IMR-90 (cell line): ENCODE measurements around the gene SLC25A31. TPM values are rescaled to one million over a fixed set of nuclear protein-coding genes. Genes with fewer than 3 reads are reported as not detected.

Experiments
- ATAC-seq: fragments of 200-7000 bp; cut with Tn5 transposase; 2 replicates; pipeline ENCODE4 v1.9.1; 2020; ENCODE audit warnings: low read depth, mild to moderate bottlenecking, moderate library complexity
- BruUV-seq: library from RNA; stranded (reverse); fragments of 400-500 nt; replicated peaks from 2 replicates; lab custom pipeline; 2021; lab: Mats Ljungman, UMichigan
- CTCF ChIA-PET: fragments of 300-600 bp; formaldehyde crosslinking; extraction: SDS; loops from one replicate; lab custom pipeline; 2021; ENCODE audit warnings: antibody characterized with exemption; lab: Yijun Ruan, JAX
- POLR2A ChIA-PET: fragments of 300-600 bp; sonication (Branson Sonifier 250); formaldehyde crosslinking; loops from one replicate; lab custom pipeline; 2022; ENCODE audit warnings: antibody characterized with exemption; ENCODE audit not compliant: unreplicated experiment; lab: Charles Lee
- DNase-seq: peaks from one replicate; pipeline ENCODE4 v3.0.0; 2013
- H2AFZ ChIP-seq: replicated peaks from 2 replicates; pipeline ENCODE3; 2013; ENCODE audit warnings: low read length, mild to moderate bottlenecking; ENCODE audit not compliant: poor library complexity
- H2AK5ac ChIP-seq: 2 replicates; pipeline ENCODE4 v1.6.1; 2013; ENCODE audit warnings: low read depth, low read length, inconsistent platforms
- H2AK9ac ChIP-seq: replicated peaks from 2 replicates; pipeline ENCODE3; 2013; ENCODE audit warnings: mild to moderate bottlenecking, low read depth, low read length, moderate library complexity; ENCODE audit not compliant: poor library complexity
- H2BK120ac ChIP-seq: 2 replicates; pipeline ENCODE4 v1.6.1; 2013; ENCODE audit warnings: low read depth, low read length, inconsistent platforms
- H2BK15ac ChIP-seq: 3 replicates; pipeline ENCODE4 v1.6.1; 2013; ENCODE audit warnings: low read depth, low read length, inconsistent platforms
- H2BK20ac ChIP-seq: 2 replicates; pipeline ENCODE4 v1.6.1; 2013; ENCODE audit warnings: low read depth, mild to moderate bottlenecking, inconsistent platforms, low read length, moderate library complexity
- H2BK5ac ChIP-seq: 2 replicates; pipeline ENCODE4 v1.6.1; 2013; ENCODE audit warnings: mild to moderate bottlenecking, low read depth, low read length, inconsistent platforms; ENCODE audit not compliant: poor library complexity, severe bottlenecking
- H3K14ac ChIP-seq: replicated peaks from 2 replicates; pipeline ENCODE4 v1.6.1; 2013; ENCODE audit warnings: low read depth, low read length, inconsistent platforms
- H3K18ac ChIP-seq: 2 replicates; pipeline ENCODE4 v1.6.1; 2013; ENCODE audit warnings: low read depth, low read length, control low read depth
- H3K23ac ChIP-seq: 2 replicates; pipeline ENCODE4 v1.6.1; 2013; ENCODE audit warnings: low read depth, low read length, inconsistent platforms
- H3K27ac ChIP-seq: 2 replicates; pipeline ENCODE4 v1.5.1; 2013; ENCODE audit warnings: mild to moderate bottlenecking, control low read depth, low read length; ENCODE audit not compliant: insufficient read depth
- H3K27me3 ChIP-seq: 2 replicates; pipeline ENCODE4 v1.6.1; 2013; ENCODE audit warnings: low read length; ENCODE audit not compliant: control insufficient read depth, insufficient read depth
- H3K36me3 ChIP-seq: 2 replicates; pipeline ENCODE4 v1.6.1; 2013; ENCODE audit warnings: low read length, mixed read lengths; ENCODE audit not compliant: control insufficient read depth, insufficient read depth
- H3K4ac ChIP-seq: 2 replicates; pipeline ENCODE4 v1.6.1; 2013; ENCODE audit warnings: low read depth, low read length, inconsistent platforms
- H3K4me1 ChIP-seq: 2 replicates; pipeline ENCODE4 v1.6.1; 2013; ENCODE audit warnings: low read length, mixed read lengths; ENCODE audit not compliant: control insufficient read depth, insufficient read depth
- H3K4me2 ChIP-seq: 2 replicates; pipeline ENCODE4 v1.6.1; 2013; ENCODE audit warnings: low read depth, mild to moderate bottlenecking, control low read depth, low read length, moderate library complexity
- H3K4me3 ChIP-seq: 2 replicates; pipeline ENCODE4 v1.5.1; 2013; ENCODE audit warnings: low read depth, mild to moderate bottlenecking, control low read depth, low read length, moderate library complexity; ENCODE audit not compliant: insufficient read depth
- H3K56ac ChIP-seq: 2 replicates; pipeline ENCODE4 v1.6.1; 2013; ENCODE audit warnings: low read length, inconsistent platforms; ENCODE audit not compliant: insufficient read depth; ENCODE audit errors: extremely low read depth
- H3K79me1 ChIP-seq, 2 experiments: 2 replicates each; pipeline ENCODE4 v1.6.1; 2013; ENCODE audit warnings: low read length in 2 of 2, inconsistent platforms in 1 of 2, low read depth in 1 of 2
- H3K9ac ChIP-seq: 2 replicates; pipeline ENCODE4 v1.6.1; 2013; ENCODE audit warnings: low read depth, low read length, control low read depth
- H3K9me1 ChIP-seq: 2 replicates; pipeline ENCODE4 v1.6.1; 2013; ENCODE audit warnings: low read length, inconsistent platforms; ENCODE audit not compliant: insufficient read depth
- H3K9me3 ChIP-seq: 2 replicates; pipeline ENCODE4 v1.6.1; 2013; ENCODE audit warnings: low read length; ENCODE audit not compliant: control insufficient read depth, insufficient read depth
- H4K20me1 ChIP-seq: 2 replicates; pipeline ENCODE4 v1.6.1; 2013; ENCODE audit warnings: low read length, inconsistent platforms; ENCODE audit not compliant: insufficient read depth
- H4K5ac ChIP-seq: 2 replicates; pipeline ENCODE4 v1.6.1; 2013; ENCODE audit warnings: mild to moderate bottlenecking, low read depth, low read length, control low read depth
- H4K8ac ChIP-seq, 2 experiments: 2 replicates each; pipeline ENCODE4 v1.6.1; 2013; ENCODE audit warnings: low read depth in 2 of 2, low read length in 2 of 2, control low read depth in 1 of 2, inconsistent platforms in 1 of 2
- H4K91ac ChIP-seq: 2 replicates; pipeline ENCODE4 v1.6.1; 2013; ENCODE audit warnings: low read depth, low read length, inconsistent platforms; ENCODE audit not compliant: insufficient read depth
- BHLHE40 ChIP-seq: fragments of 150-350 bp; IDR thresholded peaks from 2 replicates; pipeline ENCODE4 v1.6.1; 2016; ENCODE audit warnings: mild to moderate bottlenecking, low read depth, low read length
- CHD1 ChIP-seq: IDR thresholded peaks from 2 replicates; pipeline ENCODE4 v1.6.1; 2012; ENCODE audit warnings: low read depth, low read length, improper control_type of control experiment
- MXI1 ChIP-seq: IDR thresholded peaks from 2 replicates; pipeline ENCODE4 v1.6.1; 2012; ENCODE audit warnings: low read depth, mild to moderate bottlenecking, low read length, moderate library complexity, borderline replicate concordance
- NFE2L2 ChIP-seq: fragments of 150-350 bp; IDR thresholded peaks from 2 replicates; pipeline ENCODE4 v1.6.1; 2016; ENCODE audit warnings: low read depth, mild to moderate bottlenecking, low read length
- POLR2A ChIP-seq: IDR thresholded peaks from 2 replicates; pipeline ENCODE4 v1.6.1; 2012; ENCODE audit warnings: mild to moderate bottlenecking, low read depth, low read length
- RAD21 ChIP-seq: IDR thresholded peaks from 2 replicates; pipeline ENCODE4 v1.6.1; 2012; ENCODE audit warnings: low read length, improper control_type of control experiment
- RCOR1 ChIP-seq: IDR thresholded peaks from 2 replicates; pipeline ENCODE4 v1.6.1; 2012; ENCODE audit warnings: mild to moderate bottlenecking, low read length, improper control_type of control experiment; ENCODE audit not compliant: insufficient replicate concordance
- SMC3 ChIP-seq: fragments of 150-350 bp; IDR thresholded peaks from 2 replicates; pipeline ENCODE4 v1.6.1; 2016; ENCODE audit warnings: low read depth, mild to moderate bottlenecking, antibody characterized with exemption, low read length, moderate library complexity
- USF2 ChIP-seq: fragments of 150-350 bp; IDR thresholded peaks from 2 replicates; pipeline ENCODE4 v1.6.1; 2017; ENCODE audit warnings: mild to moderate bottlenecking, antibody characterized with exemption, low read length, low read depth
- WGBS, 2 experiments: methylation state at CpG; one replicate each; pipeline versions ENCODE4 v1.1.5 to v1.1.7; 2013; ENCODE audit warnings: missing lambda C conversion rate in 2 of 2; ENCODE audit not compliant: insufficient read length in 1 of 2; ENCODE audit errors: extremely low coverage in 2 of 2; 5-methylcytosine and 5-hydroxymethylcytosine counted together
- dilution Hi-C: fragments of 300-500 bp; cut with HindIII; formaldehyde crosslinking; loops from one replicate; pipeline ENCODE4 v1.14.3; 2018; ENCODE audit warnings: low sequenced_read_pairs; ENCODE audit not compliant: unreplicated experiment
- in situ Hi-C: fragments of 300-500 bp; cut with MboI; formaldehyde crosslinking; loops from 3 replicates; pipeline ENCODE4 v1.14.3; 2019; ENCODE audit warnings: low sequenced_read_pairs, inconsistent platforms, mixed read lengths
- intact Hi-C: fragments of 100-400 bp; cut with micrococcal nuclease; formaldehyde crosslinking; loops from 2 replicates; pipeline ENCODE4 v1.10.0; 2022
- polyA plus RNA-seq, 3 experiments: library from polyadenylated mRNA; depleted of rRNA; stranded (reverse); fragments of >200 nt; gene quantifications; 2 replicates each; pipeline ENCODE4 v1.2.3, GENCODE V29; 2012; ENCODE audit warnings: low replicate concordance in 1 of 3
- total RNA-seq: library from RNA; depleted of rRNA; stranded (reverse); fragments of >200 nt; gene quantifications from 2 replicates; pipeline ENCODE4 v1.2.3, GENCODE V29; 2012

The SLC25A31 gene
- total and polyA plus RNA-seq, 2 of the 4 experiments (the other 2 are of a cell fraction): not detected

- no peak overlapping the region for H3K4me2 ChIP-seq
- H4K91ac ChIP-seq: no peak overlapping the region
- no peak overlapping the region for H4K8ac ChIP-seq
- no peaks in the 10 kb centered on the region for H3K79me1 ChIP-seq
- H3K14ac ChIP-seq: no peak overlapping the region
- ChIA-PET CTCF (no interaction called here), POLR2A (no interaction called here)
- H3K23ac ChIP-seq: no peak overlapping the region
- dilution Hi-C loops (no loop called here), intact Hi-C loops (no loop called here), in situ Hi-C loops (no loop called here)
- no peak overlapping the region for H3K18ac ChIP-seq
- H2BK5ac ChIP-seq: no peak overlapping the region
- H2AK5ac ChIP-seq: no peak overlapping the region
- H4K5ac ChIP-seq: no peak overlapping the region
- no peak for ATAC-seq
- H3K4me3 ChIP-seq: no peak overlapping the region
- no peak overlapping the region for H3K9ac ChIP-seq
- H2BK20ac ChIP-seq: no peak overlapping the region
- no peak overlapping the region for H2AK9ac ChIP-seq
- H3K27ac ChIP-seq: no peak overlapping the region
- H3K4me1 ChIP-seq: no peaks in the 10 kb centered on the region
- no CpG with 5 or more reads among the region's 3 CpGs for WGBS, 2 experiments
- no TSS peak for BruUV-seq
- DNase-seq: no peak
- no peak overlapping the region for H2BK15ac ChIP-seq
- H3K56ac ChIP-seq: no peak overlapping the region
- no peaks in the 10 kb centered on the region for H3K9me3 ChIP-seq
- no peaks in the 10 kb centered on the region for H3K27me3 ChIP-seq
- no peak overlapping the region for H2BK120ac ChIP-seq
- H3K9me1 ChIP-seq: 0 out of 2 replicates have a peak, but pooled peaks cover 4% of the 10 kb centered on the region
- no peak overlapping the region for H2AFZ ChIP-seq
- no peak for TF ChIP-seq MXI1
- no peak for TF ChIP-seq SMC3
- no peak for TF ChIP-seq CHD1
- TF ChIP-seq USF2: no peak
- TF ChIP-seq NFE2L2: no peak
- TF ChIP-seq RCOR1: no peak
- no peak for TF ChIP-seq POLR2A
- no peak for TF ChIP-seq BHLHE40
- TF ChIP-seq RAD21: no peak
- H4K20me1 ChIP-seq: no peaks in the 10 kb centered on the region
- H3K36me3 ChIP-seq: no peaks in the 10 kb centered on the region
- no peak overlapping the region for H3K4ac ChIP-seq
Observed at GRCh38 chr4:127810551-127810950, 80.4 kb downstream of the SLC25A31 start.
